Measurements from ENCODE around the gene ZNRF3.
"Not testable (repeated sequence)": the region's sequence is repeated elsewhere in the genome, so short reads cannot be mapped to it uniquely, and the experiment has no call there.

Gene ZNRF3

DNA sequence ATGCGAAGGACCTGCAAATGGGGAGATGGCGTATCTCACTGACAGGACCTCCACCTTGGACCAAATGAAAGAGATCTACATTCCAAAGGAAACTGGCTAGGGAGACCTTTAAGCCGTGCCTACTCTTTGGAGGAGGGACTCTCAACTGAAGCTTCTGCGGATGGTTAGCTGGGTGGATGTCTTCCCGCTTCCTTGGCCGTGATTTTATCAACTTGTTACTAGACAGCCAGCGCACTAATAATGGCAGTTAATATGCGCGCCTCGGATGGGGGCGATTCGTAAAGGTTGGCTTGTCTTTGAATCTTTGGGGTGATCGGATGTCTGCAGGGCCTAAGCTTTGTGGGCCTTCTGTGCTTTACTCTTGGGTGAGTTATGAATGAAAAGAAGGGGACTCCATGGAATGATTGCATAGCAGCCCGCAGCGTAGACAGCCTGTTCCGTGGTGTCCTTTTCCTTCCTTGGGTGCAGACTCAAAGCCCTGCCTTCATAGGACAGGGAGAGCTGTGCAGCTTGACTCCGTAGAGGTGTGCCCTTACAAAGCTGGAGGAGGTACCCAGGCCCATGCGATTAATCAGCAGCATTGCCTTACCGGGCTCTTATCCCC is 1.5 kb downstream of the ZNRF3 start:
- DNase-seq, result no peak

- no peak for DNase-seq
Measured at GRCh38 chr22:28885939-28886338, 2.6 kb downstream of the ZNRF3 start.

DNA sequence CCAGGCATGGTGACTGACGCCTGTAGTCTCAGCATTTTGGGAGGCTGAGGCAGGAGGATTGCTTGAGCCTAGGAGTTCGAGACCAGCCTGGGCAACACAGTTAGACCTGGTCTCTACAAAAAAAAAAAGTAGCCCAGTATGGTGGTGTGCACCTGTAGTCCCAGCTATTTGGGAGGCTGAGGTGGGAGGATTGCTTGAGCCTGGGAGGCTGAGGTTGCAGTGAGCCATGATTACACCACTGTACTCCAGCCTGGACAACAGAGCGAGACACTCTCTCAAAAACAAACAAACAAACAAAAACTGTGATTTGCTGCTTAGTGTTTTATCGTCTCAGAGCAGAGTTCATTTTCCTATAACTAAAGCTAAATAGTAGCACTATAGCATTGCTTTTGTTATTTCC is 3.3 kb downstream of the ZNRF3 start:
- DNase-seq, result not testable (repeated sequence)

DNA sequence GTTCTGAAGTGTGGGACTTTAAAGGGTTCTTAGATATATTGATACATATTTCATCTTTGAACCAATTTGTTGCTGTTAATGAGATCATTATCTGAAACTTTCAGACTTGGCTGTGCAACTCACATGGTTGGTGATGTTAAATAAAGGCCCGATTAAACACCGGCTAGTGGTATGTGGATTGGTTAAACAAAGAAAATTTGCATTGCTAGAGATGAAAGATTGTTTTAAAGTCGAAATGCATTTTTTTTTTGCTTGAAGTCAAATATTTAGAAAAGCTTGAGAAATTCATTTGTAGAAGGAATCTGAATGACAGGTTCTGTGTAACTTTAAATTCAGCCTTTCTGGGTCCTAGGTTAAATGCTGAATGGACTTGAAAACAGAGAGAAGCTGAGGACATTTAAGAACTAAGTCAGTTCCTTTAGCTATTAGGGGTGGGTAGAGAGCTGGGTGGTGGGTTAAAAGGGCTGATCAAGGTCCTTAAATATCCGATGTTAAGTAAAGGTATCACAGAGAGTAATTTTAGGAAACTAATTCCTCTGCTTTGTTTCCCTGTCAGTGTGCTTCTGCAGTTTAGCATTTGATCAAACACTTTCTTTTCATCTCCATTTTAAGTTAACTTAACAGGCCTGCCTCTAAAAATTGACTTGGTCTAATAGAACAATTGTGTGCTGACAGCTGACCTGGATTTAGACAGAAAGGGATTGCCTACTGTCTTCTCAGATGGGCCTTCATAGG is 4.5 kb downstream of the ZNRF3 start:
- no peak for DNase-seq

- DNase-seq, result no peak
Measured at GRCh38 chr22:28889478-28890024, 6.2 kb downstream of the ZNRF3 start.

DNA sequence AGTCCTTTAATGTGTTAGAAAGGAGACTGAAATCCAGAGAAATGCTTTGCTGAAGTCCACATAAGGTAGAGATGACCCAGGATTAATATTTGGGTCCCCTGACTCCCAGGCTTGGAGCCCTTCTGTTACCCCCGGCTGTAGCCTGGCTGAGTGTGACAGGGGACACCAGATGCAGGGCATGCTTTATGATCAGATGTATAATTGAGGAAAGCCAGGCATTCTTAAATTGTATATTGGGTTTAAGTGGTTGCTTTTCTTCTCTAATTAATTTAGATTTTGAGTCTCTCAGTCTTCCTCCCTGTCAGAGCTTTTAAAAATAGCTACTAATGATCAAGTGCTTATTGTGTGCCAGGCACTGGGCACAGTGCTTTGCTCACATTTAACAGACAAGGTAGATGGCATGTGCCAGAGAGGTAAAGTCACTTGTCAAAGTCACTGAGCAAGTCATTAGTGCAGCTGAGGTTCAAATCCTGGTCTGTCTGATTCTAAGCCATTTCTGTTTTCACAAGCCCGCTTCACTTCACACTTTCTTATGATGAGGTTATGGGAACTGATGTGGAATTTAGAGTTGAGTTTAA is 7.9 kb downstream of the ZNRF3 start:
- DNase-seq, result no peak

DNA sequence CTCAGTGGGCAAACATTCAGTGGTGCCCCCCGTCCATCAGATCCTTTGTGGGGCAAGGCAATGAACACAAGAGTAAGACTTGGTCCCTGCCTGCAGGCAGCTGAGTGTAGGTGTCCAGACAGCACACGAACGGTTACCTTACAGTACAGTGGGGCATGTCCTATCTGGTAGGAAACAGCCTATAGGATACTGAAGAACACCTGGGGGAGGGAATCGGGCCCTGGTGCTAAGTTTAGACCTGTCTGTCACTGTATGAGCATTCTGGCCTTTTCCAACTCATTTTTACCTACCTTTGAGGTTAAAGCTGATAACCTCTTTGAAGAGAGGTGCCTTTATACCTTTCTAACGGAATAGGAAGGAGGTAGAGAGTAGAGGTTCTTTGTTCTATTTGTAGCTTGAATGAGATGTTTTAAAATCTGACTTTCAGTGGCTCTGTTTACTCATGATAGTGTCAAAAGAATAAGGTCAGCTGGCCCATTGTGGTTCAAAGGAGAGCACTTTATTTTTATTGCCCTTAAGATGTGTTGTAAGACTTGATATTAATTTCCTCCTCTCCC is 8.9 kb downstream of the ZNRF3 start:
- no peak for DNase-seq

DNA sequence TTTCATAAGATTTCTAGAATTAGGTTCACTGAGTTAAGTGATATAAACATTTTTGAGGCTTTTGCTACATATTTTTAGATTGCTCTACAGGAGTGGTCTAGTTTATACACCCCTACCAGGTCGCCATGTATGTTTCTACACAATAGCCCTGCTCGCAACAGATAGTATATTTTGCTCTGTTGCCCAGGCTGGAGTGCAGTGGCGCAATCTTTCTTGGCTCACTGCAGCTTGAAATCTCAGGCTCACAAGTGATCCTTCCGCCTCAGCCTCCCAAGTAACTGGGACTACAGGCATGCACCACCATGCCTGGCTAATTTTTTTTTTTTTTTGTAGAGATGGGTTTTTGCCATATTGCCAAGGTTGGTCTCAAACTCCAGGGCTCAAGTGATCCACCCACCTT is 10.4 kb downstream of the ZNRF3 start:
- DNase-seq, result no peak

DNA sequence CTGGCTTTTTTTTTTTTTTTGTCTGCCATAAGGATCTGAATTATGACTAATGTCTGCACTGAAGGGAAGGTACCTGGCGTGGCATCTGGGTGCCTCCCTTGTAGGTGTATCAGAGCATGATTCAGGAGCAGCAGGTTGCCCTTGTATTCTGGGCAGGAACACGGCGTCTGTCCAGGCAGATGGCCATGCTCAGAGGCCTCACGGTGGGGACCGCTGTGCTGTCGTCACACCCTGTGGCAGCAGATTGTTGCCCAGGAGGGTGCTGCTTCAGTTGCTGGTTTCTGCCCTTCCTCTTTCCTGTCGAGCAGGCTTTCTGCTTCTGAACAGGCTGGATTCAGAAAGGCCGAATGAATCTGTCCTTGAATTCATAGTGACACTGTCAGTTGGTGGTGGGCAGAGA is 11.0 kb downstream of the ZNRF3 start:
- DNase-seq, result no peak

- no peak for DNase-seq
Measured at GRCh38 chr22:28894807-28895206, 11.4 kb downstream of the ZNRF3 start.

DNA sequence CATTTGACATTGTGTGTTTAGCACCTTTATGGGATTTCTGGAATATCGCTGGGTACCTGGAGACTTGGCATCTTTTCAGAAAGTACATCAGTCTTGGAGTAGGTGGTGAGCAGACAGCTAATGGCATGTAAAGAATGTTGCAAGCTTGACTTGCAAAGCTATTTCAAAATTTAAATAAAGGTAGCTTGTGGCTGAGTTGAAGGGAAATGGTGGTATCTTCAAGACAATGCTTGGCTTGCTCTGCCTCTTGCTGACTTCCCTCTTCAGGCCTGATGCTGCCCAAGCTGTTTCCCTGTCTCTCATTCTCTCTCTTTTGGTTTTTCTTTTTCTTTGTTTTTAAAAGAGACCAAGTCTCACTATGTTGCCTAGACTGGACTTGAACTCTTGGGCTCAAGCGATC is 13.2 kb downstream of the ZNRF3 start:
- DNase-seq, result no peak

- DNase-seq, result no peak
Measured at GRCh38 chr22:28898233-28898629, 14.9 kb downstream of the ZNRF3 start.

DNA sequence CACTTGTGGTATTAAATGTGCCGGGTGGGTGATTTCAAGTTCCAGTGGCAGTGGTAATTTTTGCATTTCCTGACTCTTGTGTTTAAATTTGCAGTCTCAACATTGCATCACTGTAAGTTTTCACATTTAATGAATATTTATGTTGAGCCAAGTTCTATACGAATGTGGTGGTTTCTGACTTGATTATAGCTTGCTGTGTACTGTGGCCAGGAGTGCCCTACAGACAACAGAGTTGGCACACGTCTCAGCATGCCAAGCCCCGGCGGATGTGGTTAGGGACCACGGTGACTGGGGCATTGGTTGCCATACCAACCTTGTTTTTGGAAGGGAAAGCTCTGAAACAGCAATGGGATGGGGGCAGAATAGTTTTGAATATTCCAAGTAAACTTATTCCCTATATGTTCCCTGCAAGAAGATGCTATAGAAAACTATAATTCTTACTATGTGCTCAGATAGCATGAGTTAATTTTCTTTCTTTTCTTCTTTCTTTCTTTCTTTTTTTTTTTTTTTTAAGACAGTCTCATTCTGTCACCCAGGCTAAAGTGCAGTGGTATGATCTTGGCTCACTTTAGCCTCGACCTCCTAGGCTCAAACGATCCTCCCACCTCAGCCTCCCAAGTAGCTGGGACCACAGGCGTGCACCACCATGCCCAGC is 16.0 kb downstream of the ZNRF3 start:
- no peak for DNase-seq

DNA sequence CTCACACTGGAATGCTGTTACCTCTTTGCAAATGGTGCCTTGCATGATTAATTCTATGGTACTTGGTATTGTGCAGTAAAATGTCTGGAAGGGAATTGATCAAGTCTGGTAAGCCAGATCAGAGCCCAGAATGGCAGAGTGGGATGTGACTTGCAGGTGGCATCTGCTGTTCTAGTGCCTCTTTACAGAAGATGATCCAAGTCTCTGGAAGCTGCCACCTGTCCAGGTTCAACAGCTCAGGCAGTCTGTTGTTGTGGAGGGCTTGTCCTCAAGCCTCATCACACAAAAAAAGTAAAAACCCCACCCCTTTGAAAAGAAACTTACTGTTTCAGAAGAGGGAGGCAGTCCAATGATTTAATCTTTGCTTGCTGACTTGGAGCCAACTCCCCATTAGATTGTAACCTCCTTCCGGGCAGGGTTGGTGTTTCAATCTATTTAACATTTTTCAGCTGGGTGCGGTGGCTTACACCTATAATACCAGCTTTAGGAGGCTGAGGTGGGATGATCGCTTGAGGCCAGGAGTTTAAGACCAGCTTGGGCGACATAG is 17.1 kb downstream of the ZNRF3 start:
- no peak for DNase-seq

- no peak for DNase-seq
Measured at GRCh38 chr22:28902490-28902889, 19.1 kb downstream of the ZNRF3 start.

GRCh38 chr22:28903080-28903479 is 19.7 kb downstream of the ZNRF3 start:
- no peak for DNase-seq

- DNase-seq, result no peak
Measured at GRCh38 chr22:28903729-28904128, 20.4 kb downstream of the ZNRF3 start.

DNA sequence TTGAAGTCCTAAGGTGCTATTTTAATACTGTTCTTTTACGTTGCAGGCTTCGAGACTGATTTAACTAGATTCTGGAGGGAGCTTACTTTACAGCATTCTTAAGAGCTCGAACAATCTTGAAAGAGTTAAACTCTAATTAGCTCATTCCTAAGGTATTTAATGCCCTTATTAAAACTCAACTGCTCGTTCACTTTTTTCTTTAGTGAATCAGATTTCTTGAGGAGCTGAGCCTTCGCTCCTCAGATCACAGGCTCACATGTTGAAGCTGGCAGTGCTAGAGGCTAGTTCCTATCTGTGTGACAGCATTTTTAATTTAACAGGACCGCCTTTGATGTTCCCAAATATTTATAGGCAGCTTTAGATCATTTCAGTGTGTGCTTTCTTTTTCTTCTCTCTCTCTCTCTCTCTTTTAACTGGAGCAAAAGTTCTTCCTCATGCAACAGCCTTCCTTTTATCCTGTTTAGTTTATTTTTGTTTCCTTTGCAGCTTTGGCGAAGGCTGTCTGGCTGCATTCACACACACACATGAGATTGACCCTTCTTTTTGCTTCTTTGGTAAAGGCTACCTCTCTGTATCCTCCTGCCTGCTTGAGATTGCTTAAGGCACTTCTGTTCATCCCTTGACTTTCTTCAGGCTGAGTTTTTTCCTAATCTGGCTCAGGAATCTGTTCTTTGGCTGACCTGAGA is 21.0 kb downstream of the ZNRF3 start:
- DNase-seq, result no peak

GRCh38 chr22:28905256-28905832 is 22.0 kb downstream of the ZNRF3 start:
- DNase-seq, result no peak

- no peak for DNase-seq
Measured at GRCh38 chr22:28906312-28906711, 22.9 kb downstream of the ZNRF3 start.

DNA sequence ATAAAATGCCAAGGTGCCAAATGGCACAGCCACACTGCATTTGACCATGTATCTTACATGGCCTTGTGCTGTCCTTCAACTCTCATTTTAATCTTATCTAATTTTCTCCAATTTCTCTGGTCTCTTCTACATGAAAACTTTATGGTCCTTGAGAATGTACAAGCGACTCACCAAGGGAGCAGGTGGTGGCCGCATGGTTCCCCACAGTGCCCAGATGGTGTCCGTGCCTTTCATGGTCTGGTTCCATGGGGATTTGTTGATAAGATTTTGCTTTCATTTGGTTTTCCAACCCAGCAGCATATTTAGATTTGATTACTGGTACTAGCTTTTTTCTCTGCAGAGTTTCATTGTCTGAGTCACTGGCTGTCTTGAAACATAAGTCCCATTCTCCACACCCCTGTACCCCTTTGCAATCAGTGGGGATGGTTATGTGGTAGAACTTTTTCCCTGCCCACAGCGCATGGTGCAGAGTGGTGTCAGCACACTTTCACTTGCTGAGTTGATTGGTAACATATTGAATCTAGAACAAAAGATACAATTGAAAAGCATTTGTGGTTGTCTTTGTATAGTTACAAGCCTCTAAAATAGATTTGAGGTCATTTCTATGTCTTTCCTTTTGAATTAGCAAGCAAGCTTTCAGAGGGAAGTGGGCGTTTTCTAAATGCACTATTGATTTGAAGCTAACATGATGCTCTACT is 24.1 kb downstream of the ZNRF3 start:
- peak; percentile 51 to 56 for DNase-seq

All from stimulated activated CD4-positive, alpha-beta T cell treated with anti-CD3 and anti-CD28 coated beads, Interleukin-2, amount 100 ng/mL, for 48 hours (primary cell).